A673 (cell line): ENCODE data around the gene NET1.

Source experiments
- CTCF ChIP-seq: fragments of 300-800, 200-600 bp; sonication (generic); conservative IDR thresholded peaks from 2 replicates; pipeline ENCODE4 v1.5.1; 2017; ENCODE audit warnings: low read depth, mild to moderate bottlenecking, antibody characterized with exemption, low read length, moderate library complexity, mixed read lengths
- EZH2 ChIP-seq: fragments of 200-600 bp; sonication (generic); IDR thresholded peaks from 2 replicates; pipeline ENCODE4 v1.6.1; 2017; ENCODE audit warnings: borderline replicate concordance, low read depth, mild to moderate bottlenecking, mixed read lengths, antibody characterized with exemption, low read length; ENCODE audit not compliant: poor library complexity, severe bottlenecking

GRCh38 chr10:5476918-5477525, 64.7 kb downstream of the NET1 start:
- TF ChIP-seq CTCF (no peak), EZH2 (no peak)
